Right cardiac atrium (tissue), 5 donors: ENCODE data around the gene DCLK1. TPM values are rescaled to one million over a fixed set of nuclear protein-coding genes. Genes with fewer than 3 reads are reported as not detected.

Experiments
- ATAC-seq, 2 donors: fragments of 200-7000 bp; cut with Tn5 transposase; one replicate each; pipeline versions ENCODE4 v1.8.0 to v1.9.1; 2020; ENCODE audit warnings: moderate library complexity in 2 of 2, mild to moderate bottlenecking in 1 of 2
- DNase-seq, 3 donors: peaks; one replicate each; pipeline ENCODE4 v3.0.0-alpha.2; 2020
- H3K27ac ChIP-seq: one replicate; pipeline ENCODE4 v1.5.1; 2013; ENCODE audit warnings: mild to moderate bottlenecking, low read length, control low read depth, moderate library complexity
- H3K27me3 ChIP-seq: one replicate; pipeline ENCODE4 v1.6.1; 2013; ENCODE audit not compliant: control insufficient read depth, insufficient read depth
- H3K4me1 ChIP-seq: one replicate; pipeline ENCODE4 v1.6.1; 2013; ENCODE audit warnings: low read length; ENCODE audit not compliant: control insufficient read depth, insufficient read depth
- H3K4me3 ChIP-seq: one replicate; pipeline ENCODE4 v1.5.1; 2013; ENCODE audit warnings: low read length, control low read depth
- H3K9me3 ChIP-seq: one replicate; pipeline ENCODE4 v1.6.1; 2013; ENCODE audit warnings: low read length; ENCODE audit not compliant: control insufficient read depth
- WGBS: extraction: QIAGEN DNeasy Blood & Tissue Kit; methylation state at CpG from one replicate; pipeline ENCODE4 v1.1.7; 2013; 5-methylcytosine and 5-hydroxymethylcytosine counted together
- intact Hi-C, 4 donors: fragments of 100-400 bp; cut with DNase I; formaldehyde crosslinking; loops; one replicate each; pipeline versions ENCODE4 v1.11.0 to v1.14.0; 2022 to 2023
- polyA plus RNA-seq: library from polyadenylated mRNA; stranded (reverse); fragments of 200-250 nt; gene quantifications from one replicate; pipeline ENCODE4 v1.2.3, GENCODE V29; 2013
- total RNA-seq, 4 donors: library from RNA; stranded (reverse); fragmentation: NEBNext Ultra II Directional; extraction: Animal tissue kit (Norgen Biotek cat#: 25700); gene quantifications; one replicate each; pipeline ENCODE4 v1.2.1, GENCODE V29; 2021
- donor health status: healthy with polysubstance abuse.
- donor health status: DM: no; HTN: yes; CAD: no.
- donor health status: DM: no; HTN: no; CAD: no.
- donor health status: DM: no; HTN: yes; CAD: no; lungs with severe emphysema.
- donor health status: DM: yes; HTN: yes; CAD: no.

The DCLK1 gene
- total and polyA plus RNA-seq, 5 donors = 5.1 to 19.8 (median 16.1) TPM

GRCh38 chr13:36038785-36039555 lies 92.2 kb downstream of the DCLK1 start:
- Histone ChIP-seq H3K27me3 (no peaks in the 10 kb centered on the region), H3K4me3 (no peak overlapping the region), H3K4me1 (no peaks in the 10 kb centered on the region), H3K27ac (no peak overlapping the region), H3K9me3 (no peaks in the 10 kb centered on the region)
- DNase-seq (no peak), ATAC-seq (no peak)
- WGBS = 81% methylated on average over 4 of the region's 4 CpGs
- intact Hi-C loops = no loop called here

- Histone ChIP-seq H3K4me1 (no peaks in the 10 kb centered on the region), H3K4me3 (no peak overlapping the region), H3K27ac (no peak overlapping the region), H3K27me3 (no peaks in the 10 kb centered on the region), H3K9me3 (no peaks in the 10 kb centered on the region)
- intact Hi-C loops = no loop called here
- DNase-seq (no peak), ATAC-seq (no peak)
- 69% methylated on average over 4 of the region's 4 CpGs for WGBS
Observed at GRCh38 chr13:36033035-36033434, 98.1 kb downstream of the DCLK1 start.

GRCh38 chr13:36031490-36031889 lies 99.7 kb downstream of the DCLK1 start:
- WGBS = 69% methylated on average over 8 of the region's 8 CpGs
- no peak overlapping the region for H3K4me3 ChIP-seq
- DNase-seq (no peak), ATAC-seq (no peak)
- H3K4me1 ChIP-seq = no peaks in the 10 kb centered on the region
- intact Hi-C loops = no loop called here
- H3K27me3 ChIP-seq = no peaks in the 10 kb centered on the region
- no peak overlapping the region for H3K27ac ChIP-seq
- H3K9me3 ChIP-seq = no peaks in the 10 kb centered on the region

- H3K27ac ChIP-seq = peak overlapping the region; percentile 6
- H3K4me1 ChIP-seq = no peaks in the 10 kb centered on the region
- ATAC-seq = peak; percentile 74 to 79
- no peaks in the 10 kb centered on the region for H3K9me3 ChIP-seq
- H3K4me3 ChIP-seq = no peak overlapping the region
- no peaks in the 10 kb centered on the region for H3K27me3 ChIP-seq
- intact Hi-C loops = no loop called here
- DNase-seq = peak in 1 of 3 donors; percentile 24
- WGBS = 52% methylated on average over 8 of the region's 8 CpGs
Observed at GRCh38 chr13:36030670-36031331, 100.4 kb downstream of the DCLK1 start.

- ATAC-seq (no peak), DNase-seq (no peak)
- no peaks in the 10 kb centered on the region for H3K4me1 ChIP-seq
- H3K27ac ChIP-seq = no peak overlapping the region
- H3K9me3 ChIP-seq = no peaks in the 10 kb centered on the region
- H3K27me3 ChIP-seq = no peaks in the 10 kb centered on the region
- intact Hi-C loops = no loop called here
- H3K4me3 ChIP-seq = no peak overlapping the region
- 90% methylated on average over 6 of the region's 6 CpGs for WGBS
Observed at GRCh38 chr13:36029166-36029565, 102.0 kb downstream of the DCLK1 start.

GRCh38 chr13:36028359-36029025 lies 102.7 kb downstream of the DCLK1 start:
- Histone ChIP-seq H3K27me3 (no peaks in the 10 kb centered on the region), H3K4me1 (no peaks in the 10 kb centered on the region), H3K4me3 (no peak overlapping the region), H3K9me3 (no peaks in the 10 kb centered on the region), H3K27ac (no peak overlapping the region)
- ATAC-seq (no peak), DNase-seq (no peak)
- WGBS = 72% methylated on average over 6 of the region's 6 CpGs
- intact Hi-C loops = no loop called here

GRCh38 chr13:36026531-36026930 lies 104.7 kb downstream of the DCLK1 start:
- no peak overlapping the region for H3K4me3 ChIP-seq
- DNase-seq (no peak), ATAC-seq (no peak)
- H3K4me1 ChIP-seq = no peaks in the 10 kb centered on the region
- no peaks in the 10 kb centered on the region for H3K27me3 ChIP-seq
- 40% methylated on average over 2 of the region's 2 CpGs for WGBS
- no peaks in the 10 kb centered on the region for H3K9me3 ChIP-seq
- intact Hi-C loops = no loop called here
- no peak overlapping the region for H3K27ac ChIP-seq

- Histone ChIP-seq H3K27me3 (no peaks in the 10 kb centered on the region), H3K4me1 (no peaks in the 10 kb centered on the region), H3K9me3 (no peaks in the 10 kb centered on the region), H3K27ac (no peak overlapping the region), H3K4me3 (no peak overlapping the region)
- DNase-seq (no peak), ATAC-seq (no peak)
- intact Hi-C loops = no loop called here
- 85% methylated on average over 3 of the region's 3 CpGs for WGBS
Observed at GRCh38 chr13:36014763-36015162, 116.4 kb downstream of the DCLK1 start.

- ATAC-seq (no peak), DNase-seq (no peak)
- H3K27me3 ChIP-seq = no peaks in the 10 kb centered on the region
- no peaks in the 10 kb centered on the region for H3K9me3 ChIP-seq
- no peak overlapping the region for H3K27ac ChIP-seq
- WGBS = 63% methylated on average over 5 of the region's 5 CpGs
- intact Hi-C loops = no loop called here
- no peak overlapping the region for H3K4me3 ChIP-seq
- H3K4me1 ChIP-seq = no peaks in the 10 kb centered on the region
Observed at GRCh38 chr13:36006894-36007675, 124.1 kb downstream of the DCLK1 start.

GRCh38 chr13:36006347-36006746 lies 124.8 kb downstream of the DCLK1 start:
- ATAC-seq (peak in 1 of 2 donors; percentile 48), DNase-seq (peak in 1 of 3 donors; percentile 34)
- no peak overlapping the region for H3K4me3 ChIP-seq
- no peak overlapping the region for H3K27ac ChIP-seq
- no peaks in the 10 kb centered on the region for H3K9me3 ChIP-seq
- 71% methylated on average over 4 of the region's 4 CpGs for WGBS
- H3K27me3 ChIP-seq = no peaks in the 10 kb centered on the region
- intact Hi-C loops = no loop called here
- no peaks in the 10 kb centered on the region for H3K4me1 ChIP-seq
